Activated naive CD4-positive, alpha-beta T cell treated with anti-CD3 and anti-CD28 coated beads, Interleukin-2, amount 10 ng/mL, durations not matched to agents 5 hours and 36 hours (primary cell): Measurements from ENCODE around the gene NTN1. TPM values are rescaled to one million over a fixed set of nuclear protein-coding genes. Genes with fewer than 3 reads are reported as not detected.

ENCODE experiments used
- total RNA-seq, 2 experiments: library from RNA; stranded (reverse); gene quantifications; one replicate each; pipeline ENCODE4 v1.2.3, GENCODE V29; 2021

The NTN1 gene
- total RNA-seq, result not detected

DNA sequence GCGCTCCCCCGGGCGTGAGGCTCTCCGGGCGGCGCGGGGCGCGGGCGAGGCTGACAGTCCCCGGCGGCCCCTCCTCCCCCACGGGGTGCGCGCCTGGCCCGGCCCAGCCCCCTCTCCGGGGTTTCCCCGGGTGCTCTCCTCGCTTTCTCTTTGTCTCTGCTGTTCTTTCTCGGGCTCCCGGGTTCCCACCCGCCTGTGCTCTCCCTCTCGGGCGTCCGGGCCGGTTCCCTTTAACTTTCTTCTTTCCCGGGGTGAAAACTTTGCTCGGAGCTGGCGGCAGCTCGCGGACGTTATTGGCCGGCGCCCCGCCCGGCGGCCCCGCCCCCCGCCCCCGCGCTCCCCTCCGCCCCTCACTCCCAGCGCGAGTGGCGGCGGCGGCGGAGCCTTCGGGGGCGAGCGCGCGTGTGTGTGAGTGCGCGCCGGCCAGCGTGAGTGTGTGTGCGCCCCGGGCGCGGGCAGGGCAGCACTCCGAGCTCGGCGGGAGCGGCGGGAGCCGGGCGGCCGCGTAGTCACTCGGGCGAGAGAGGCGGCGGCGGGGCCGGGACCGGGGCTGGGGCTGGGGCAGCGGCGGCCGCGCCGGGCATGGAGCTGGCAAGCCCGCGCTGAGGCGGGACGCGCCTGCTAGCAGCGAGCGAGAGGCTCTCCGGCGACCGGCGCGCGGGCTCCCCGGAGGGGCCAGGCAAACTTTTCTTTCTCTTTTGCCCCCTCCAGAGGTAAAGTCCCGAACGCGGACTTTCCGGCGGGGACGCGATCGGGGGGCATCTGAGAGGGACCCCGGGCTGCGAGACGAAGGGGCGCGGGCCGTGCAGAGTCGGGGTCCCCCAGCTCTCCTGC lies at the start of gene NTN1:
Gene NTN1, plus strand, starts transcription at position 353 of the 834 bp plus-strand sequence. CDS start 864 bp downstream, outside the sequence.

Other genes with a start within 250 kb of the NTN1 start
- under 1 TPM; 0.55 to 0.60 TPM for gene MFSD6L, start 222.1 kb upstream of the NTN1 start, total RNA-seq
- gene PIK3R6, start 153.8 kb upstream of the NTN1 start, total RNA-seq, result 1 to 10 TPM; 5.5 to 6.1 TPM
- gene PIK3R5, start 55.8 kb upstream of the NTN1 start, total RNA-seq, result 10 to 100 TPM; 82.5 to 84.4 TPM